OCI-LY3 (cell line): ENCODE measurements around the gene PEBP1.

ENCODE experiments used
- H2AFZ ChIP-seq: fragments of 200-600, 300-600 bp; shearing (Covaris generic); 2 replicates; pipeline ENCODE4 v1.6.0; 2014; ENCODE audit warnings: antibody characterized with exemption, low read depth, low read length
- H3K27ac ChIP-seq: fragments of 200-600, 300-600 bp; sonication (generic); 2 replicates; pipeline ENCODE4 v1.5.1; 2014; ENCODE audit warnings: mild to moderate bottlenecking, low read length, moderate library complexity, mixed read lengths
- H3K27me3 ChIP-seq: fragments of 200-600, 300-600 bp; sonication (generic); 2 replicates; pipeline ENCODE4 v1.6.1; 2014; ENCODE audit warnings: low read depth, low read length, mixed read lengths
- H3K36me3 ChIP-seq: fragments of 200-600, 300-600 bp; sonication (generic); replicated peaks from 2 replicates; pipeline ENCODE3; 2014; ENCODE audit warnings: low read depth, low read length, mixed read lengths
- H3K4me1 ChIP-seq: fragments of 300-600, 200-600 bp; sonication (generic); 2 replicates; pipeline ENCODE4 v1.6.1; 2014; ENCODE audit warnings: low read length, mixed read lengths
- H3K4me2 ChIP-seq: fragments of 200-600, 300-600 bp; sonication (generic); 2 replicates; pipeline ENCODE4 v1.6.1; 2014; ENCODE audit warnings: low read length, mixed read lengths
- H3K4me3 ChIP-seq: fragments of 300-600, 200-600 bp; sonication (generic); 2 replicates; pipeline ENCODE4 v1.5.1; 2014; ENCODE audit warnings: antibody characterized with exemption, mild to moderate bottlenecking, low read length, moderate library complexity
- H3K79me2 ChIP-seq: fragments of 300-600, 200-600 bp; shearing (Covaris generic); 2 replicates; pipeline ENCODE4 v1.6.1; 2014; ENCODE audit warnings: mild to moderate bottlenecking, low read length, mixed read lengths
- H3K9ac ChIP-seq: fragments of 300-600, 200-600 bp; shearing (Covaris generic); 2 replicates; pipeline ENCODE4 v1.6.0; 2014; ENCODE audit warnings: mild to moderate bottlenecking, low read length, moderate library complexity
- H3K9me3 ChIP-seq: fragments of 200-600, 300-600 bp; shearing (Covaris generic); 2 replicates; pipeline ENCODE4 v1.6.1; 2014; ENCODE audit warnings: low read length, mixed read lengths; ENCODE audit not compliant: insufficient read depth
- H4K20me1 ChIP-seq: fragments of 200-600, 300-600 bp; sonication (generic); 2 replicates; pipeline ENCODE4 v1.6.1; 2016; ENCODE audit warnings: low read length, mixed read lengths; ENCODE audit not compliant: insufficient read depth
- CTCF ChIP-seq: fragments of 200-600, 300-600 bp; sonication (generic); IDR thresholded peaks from 2 replicates; pipeline ENCODE4 v1.5.1; 2014; ENCODE audit warnings: antibody characterized with exemption, low read length, low read depth
- EZH2phosphoT487 ChIP-seq: fragments of 200-600 bp; shearing (Covaris generic); IDR thresholded peaks from 2 replicates; pipeline ENCODE4 v1.6.1; 2018; ENCODE audit warnings: antibody characterized with exemption, mixed run types, low read depth

The PEBP1 gene

GRCh38 chr12:118187751-118188435 lies 52.0 kb downstream of the PEBP1 start:
- no peak overlapping the region for H3K9ac ChIP-seq
- no peak overlapping the region for H3K4me2 ChIP-seq
- H3K4me1 ChIP-seq = peaks cover 31% of the 10 kb centered on the region
- H3K4me3 ChIP-seq = no peak overlapping the region
- no peak overlapping the region for H2AFZ ChIP-seq
- no peaks in the 10 kb centered on the region for H3K79me2 ChIP-seq
- TF ChIP-seq CTCF (no peak), EZH2phosphoT487 (no peak)
- H4K20me1 ChIP-seq = no peaks in the 10 kb centered on the region
- H3K27me3 ChIP-seq = no peaks in the 10 kb centered on the region
- no peak overlapping the region for H3K27ac ChIP-seq
- no peaks in the 10 kb centered on the region for H3K9me3 ChIP-seq
- H3K36me3 ChIP-seq = no peaks in the 10 kb centered on the region

- Histone ChIP-seq H3K4me2 (no peak overlapping the region), H3K79me2 (no peaks in the 10 kb centered on the region), H4K20me1 (no peaks in the 10 kb centered on the region), H3K36me3 (no peaks in the 10 kb centered on the region), H3K27ac (no peak overlapping the region), H2AFZ (no peak overlapping the region), H3K4me1 (peaks cover 22% of the 10 kb centered on the region), H3K27me3 (no peaks in the 10 kb centered on the region), H3K4me3 (no peak overlapping the region), H3K9me3 (no peaks in the 10 kb centered on the region), H3K9ac (no peak overlapping the region)
- TF ChIP-seq CTCF (no peak), EZH2phosphoT487 (no peak)
Observed at GRCh38 chr12:118188690-118189371, 52.9 kb downstream of the PEBP1 start.

DNA sequence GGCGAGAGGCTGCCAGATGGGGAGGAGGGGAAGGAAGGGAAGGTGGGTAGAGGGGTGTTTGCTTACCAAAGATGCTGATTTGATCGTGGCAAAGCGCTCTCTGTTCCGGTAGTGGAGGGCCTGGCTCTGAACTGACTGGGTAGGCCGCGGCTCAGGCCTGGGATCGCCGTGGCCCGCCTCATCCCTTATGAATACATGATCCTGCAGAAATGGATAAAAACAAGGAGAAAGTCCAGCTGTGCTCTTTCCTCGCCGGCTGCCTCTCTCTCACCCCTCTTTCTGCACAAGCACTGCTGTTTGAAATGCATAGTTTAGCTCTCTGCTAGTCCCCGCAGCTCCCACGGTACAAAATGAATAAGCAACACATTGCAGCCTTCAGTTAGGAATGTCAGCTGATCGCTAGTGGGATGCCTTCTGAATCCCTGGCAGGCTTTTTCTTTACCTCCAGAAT lies 53.8 kb downstream of the PEBP1 start:
- Histone ChIP-seq H3K9me3 (no peaks in the 10 kb centered on the region), H3K36me3 (no peaks in the 10 kb centered on the region), H3K9ac (no peak overlapping the region), H3K27me3 (no peaks in the 10 kb centered on the region), H3K4me2 (no peak overlapping the region), H3K4me1 (peaks cover 13% of the 10 kb centered on the region), H3K27ac (no peak overlapping the region), H3K79me2 (no peaks in the 10 kb centered on the region), H2AFZ (no peak overlapping the region), H4K20me1 (no peaks in the 10 kb centered on the region), H3K4me3 (no peak overlapping the region)
- TF ChIP-seq EZH2phosphoT487 = no peak
- TF ChIP-seq CTCF = no peak

- TF ChIP-seq EZH2phosphoT487 (no peak), CTCF (no peak)
- H3K27me3 ChIP-seq = no peaks in the 10 kb centered on the region
- no peak overlapping the region for H2AFZ ChIP-seq
- no peaks in the 10 kb centered on the region for H3K9me3 ChIP-seq
- no peaks in the 10 kb centered on the region for H3K36me3 ChIP-seq
- no peak overlapping the region for H3K4me3 ChIP-seq
- H3K4me1 ChIP-seq = peaks cover 11% of the 10 kb centered on the region
- H3K79me2 ChIP-seq = no peaks in the 10 kb centered on the region
- H3K4me2 ChIP-seq = no peak overlapping the region
- no peak overlapping the region for H3K9ac ChIP-seq
- no peaks in the 10 kb centered on the region for H4K20me1 ChIP-seq
- H3K27ac ChIP-seq = no peak overlapping the region
Observed at GRCh38 chr12:118190266-118190665, 54.3 kb downstream of the PEBP1 start.
